Spleen (tissue), 11 donors: ENCODE measurements around the gene PCDHGB3. TPM values are rescaled to one million over a fixed set of nuclear protein-coding genes. Genes with fewer than 3 reads are reported as not detected.
A peak's percentile ranks its signal among the peaks of the same experiment; 100 is the strongest.

ENCODE experiments used
- DNase-seq: peaks from one replicate; pipeline ENCODE4 v3.0.0-alpha.2; 2020
- H3K27ac ChIP-seq, 8 donors: fragments of 200-600 bp; sonication (generic) in 7 of 8; 1 replicate in 4 of 8; 2 replicates in 4 of 8; pipeline versions ENCODE4 v1.5.0 to v1.8.0; 2016 to 2021; ENCODE audit warnings: inconsistent platforms in 4 of 8, mild to moderate bottlenecking in 4 of 8, moderate library complexity in 1 of 8
- H3K27me3 ChIP-seq, 7 donors: fragments of 200-600 bp; sonication (generic) in 6 of 7; replicated peaks in 1 of 7; 1 replicate in 4 of 7; 2 replicates in 3 of 7; pipeline versions ENCODE4 v1.5.0 to v1.8.0; 2016 to 2021; ENCODE audit warnings: inconsistent platforms in 3 of 7, mild to moderate bottlenecking in 1 of 7
- H3K36me3 ChIP-seq, 6 donors: fragments of 200-600 bp; sonication (generic) in 5 of 6; 1 replicate in 4 of 6; 2 replicates in 2 of 6; pipeline versions ENCODE4 v1.5.0 to v1.8.0; 2016 to 2021; ENCODE audit warnings: inconsistent platforms in 2 of 6
- H3K4me1 ChIP-seq, 6 donors: fragments of 200-600 bp; sonication (generic) in 5 of 6; 1 replicate in 3 of 6; 2 replicates in 3 of 6; pipeline versions ENCODE4 v1.5.0 to v1.8.0; 2016 to 2021; ENCODE audit warnings: inconsistent platforms in 3 of 6
- H3K4me3 ChIP-seq, 8 donors: fragments of 200-600 bp; sonication (generic) in 7 of 8; 1 replicate in 4 of 8; 2 replicates in 4 of 8; pipeline versions ENCODE4 v1.5.0 to v1.8.0; 2016 to 2021; ENCODE audit warnings: inconsistent platforms in 4 of 8, mild to moderate bottlenecking in 4 of 8, moderate library complexity in 2 of 8
- H3K9me3 ChIP-seq, 8 donors: fragments of 200-600 bp; sonication (generic) in 7 of 8; 1 replicate in 4 of 8; 2 replicates in 4 of 8; pipeline versions ENCODE4 v1.5.0 to v1.8.0; 2016 to 2021; ENCODE audit warnings: inconsistent platforms in 4 of 8
- POLR2A ChIP-seq, 3 donors: fragments of 450-650 bp; IDR thresholded peaks; one replicate each; pipeline ENCODE4 v1.5.1; 2017; ENCODE audit warnings: antibody characterized with exemption in 3 of 3, mild to moderate bottlenecking in 1 of 3
- POLR2AphosphoS5 ChIP-seq, 3 donors: sonication (generic); formaldehyde crosslinking; IDR thresholded peaks; one replicate each; pipeline ENCODE4 v1.5.1; 2017; ENCODE audit warnings: antibody characterized with exemption in 3 of 3
- WGBS, 5 donors: extraction: QIAGEN DNeasy Blood & Tissue Kit in 3 of 5; methylation state at CpG; one replicate each; pipeline versions ENCODE4 v1.1.5 to v1.1.7; 2013 to 2018; 5-methylcytosine and 5-hydroxymethylcytosine counted together
- intact Hi-C: fragments of 100-400 bp; cut with DNase I; formaldehyde crosslinking; loops from one replicate; pipeline ENCODE4 v1.15.0; 2023; ENCODE audit warnings: low total_unique reads
- polyA plus RNA-seq, 3 donors: library from polyadenylated mRNA; stranded (reverse); fragments of 200-250 nt; gene quantifications; one replicate each; pipeline ENCODE4 v1.2.1, GENCODE V29; 2013
- total RNA-seq, 7 donors: library from RNA; depleted of rRNA in 3 of 7; stranded (reverse); fragments of >200 nt in 3 of 7; fragmentation: NEBNext Ultra II Directional in 4 of 7; extraction: Animal tissue kit (Norgen Biotek cat#: 25700) in 4 of 7; gene quantifications; one replicate each; pipeline versions ENCODE4 v1.1.0 to v1.2.1, GENCODE V29; 2016 to 2021
- TF ChIP-seq, protein P1 (sequence below), 11 experiments: fragments of 200-600 bp in 7 of 11; fragments of 450-650 bp in 4 of 11; sonication (generic) in 4 of 11; IDR thresholded peaks in 8 of 11; conservative IDR thresholded peaks in 3 of 11; 1 replicate in 7 of 11; 2 replicates in 4 of 11; pipeline versions ENCODE4 v1.4.0 to v1.8.0; 2016 to 2021; ENCODE audit warnings: antibody characterized with exemption in 11 of 11, inconsistent platforms in 4 of 11, mild to moderate bottlenecking in 1 of 11
- donor health status: healthy with polysubstance abuse.
- donor health status: DM: no; HTN: no; CAD: no; lungs with moderate emphysema.
- donor health status: DM: no; HTN: no; CAD: no.
- donor health status: Bipolar disorder and iron deficiency.
- donor health status: healthy.
- donor health status: DM: no; HTN: no; CAD: no.
- donor health status: DM: yes; HTN: yes; CAD: no.

Gene PCDHGB3
- total and polyA plus RNA-seq, 10 donors = 0.06 to 5.0 (median 3.8) TPM

DNA sequence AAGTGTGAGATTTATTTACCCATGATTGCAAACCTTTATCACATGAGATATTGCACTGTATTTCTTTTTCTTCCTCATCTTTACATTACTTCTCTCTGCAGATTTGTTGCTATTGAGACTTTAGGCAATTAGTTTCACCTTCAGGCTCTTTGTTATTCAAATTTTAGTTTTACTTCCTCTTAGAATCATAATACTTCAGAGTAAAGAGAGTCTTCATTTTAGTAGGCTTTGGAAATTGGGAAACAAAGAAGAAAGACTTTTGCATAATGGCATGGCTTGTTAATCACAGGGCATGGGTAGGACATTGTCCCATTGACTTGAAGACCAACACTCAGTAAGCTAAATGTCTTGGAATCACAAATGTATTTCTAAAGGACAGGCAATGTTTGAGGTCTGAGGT lies 7.3 kb upstream of the PCDHGB3 start:
- Histone ChIP-seq H3K27ac (no peak overlapping the region), H3K4me1 (no peaks in the 10 kb centered on the region), H3K9me3 (peaks cover 0 to 99% (median 98%) of the 10 kb centered on the region in 8 donors), H3K27me3 (peaks cover 0 to 94% (median 30%) of the 10 kb centered on the region in 7 donors), H3K4me3 (no peak overlapping the region), H3K36me3 (peaks cover 0 to 7% (median 0%) of the 10 kb centered on the region in 6 donors)
- DNase-seq = no peak
- TF ChIP-seq POLR2AphosphoS5 (IDR thresholded peaks at IDR 0.05) (no peak), POLR2A (IDR thresholded peaks at IDR 0.05) (no peak)
- TF ChIP-seq, protein P1, sequence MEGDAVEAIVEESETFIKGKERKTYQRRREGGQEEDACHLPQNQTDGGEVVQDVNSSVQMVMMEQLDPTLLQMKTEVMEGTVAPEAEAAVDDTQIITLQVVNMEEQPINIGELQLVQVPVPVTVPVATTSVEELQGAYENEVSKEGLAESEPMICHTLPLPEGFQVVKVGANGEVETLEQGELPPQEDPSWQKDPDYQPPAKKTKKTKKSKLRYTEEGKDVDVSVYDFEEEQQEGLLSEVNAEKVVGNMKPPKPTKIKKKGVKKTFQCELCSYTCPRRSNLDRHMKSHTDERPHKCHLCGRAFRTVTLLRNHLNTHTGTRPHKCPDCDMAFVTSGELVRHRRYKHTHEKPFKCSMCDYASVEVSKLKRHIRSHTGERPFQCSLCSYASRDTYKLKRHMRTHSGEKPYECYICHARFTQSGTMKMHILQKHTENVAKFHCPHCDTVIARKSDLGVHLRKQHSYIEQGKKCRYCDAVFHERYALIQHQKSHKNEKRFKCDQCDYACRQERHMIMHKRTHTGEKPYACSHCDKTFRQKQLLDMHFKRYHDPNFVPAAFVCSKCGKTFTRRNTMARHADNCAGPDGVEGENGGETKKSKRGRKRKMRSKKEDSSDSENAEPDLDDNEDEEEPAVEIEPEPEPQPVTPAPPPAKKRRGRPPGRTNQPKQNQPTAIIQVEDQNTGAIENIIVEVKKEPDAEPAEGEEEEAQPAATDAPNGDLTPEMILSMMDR (IDR thresholded peaks at IDR 0.05 in 8 of 11, conservative IDR thresholded peaks at IDR 0.05 in 3 of 11) = no peak
- intact Hi-C loops = no loop called here

GRCh38 chr5:141363952-141364660 lies 5.9 kb upstream of the PCDHGB3 start, which contains the start of gene PCDHGA5:
Gene PCDHGA5, plus strand, starts transcription at chr5:141364162. Its CDS starts 169 bp downstream, at chr5:141364331.
- peaks cover 0 to 7% (median 0%) of the 10 kb centered on the region in 6 donors for H3K36me3 ChIP-seq
- peak within 1 kb of the TSS in 1 of 8 donors; percentile 22 for H3K4me3 ChIP-seq
- H3K9me3 ChIP-seq = peaks cover 0 to 100% (median 95%) of the 10 kb centered on the region in 8 donors
- WGBS, 5 donors = 23 to 33% (median 27%) methylated on average over 34 of the region's 34 CpGs
- intact Hi-C loops = no loop called here
- H3K27ac ChIP-seq = no peak within 1 kb of the TSS
- peaks cover 0 to 95% (median 30%) of the 10 kb centered on the region in 7 donors for H3K27me3 ChIP-seq
- no peak for TF ChIP-seq POLR2AphosphoS5 (IDR thresholded peaks at IDR 0.05)
- TF ChIP-seq POLR2A (IDR thresholded peaks at IDR 0.05) = no peak
- TF ChIP-seq, protein P1 (IDR thresholded peaks at IDR 0.05 in 8 of 11, conservative IDR thresholded peaks at IDR 0.05 in 3 of 11) = no peak
- H3K4me1 ChIP-seq = no peaks in the 10 kb centered on the region
- DNase-seq = no peak

- Histone ChIP-seq H3K9me3 (peaks cover 0 to 100% (median 95%) of the 10 kb centered on the region in 8 donors), H3K4me3 (no peak overlapping the region), H3K27me3 (peaks cover 0 to 97% (median 30%) of the 10 kb centered on the region in 7 donors), H3K27ac (no peak overlapping the region), H3K36me3 (peaks cover 0 to 7% (median 0%) of the 10 kb centered on the region in 6 donors), H3K4me1 (no peaks in the 10 kb centered on the region)
- no peak for DNase-seq
- WGBS, 5 donors = 30 to 48% (median 36%) methylated on average over 22 to 46 of the region's 46 CpGs
- intact Hi-C loops = no loop called here
- TF ChIP-seq POLR2A (IDR thresholded peaks at IDR 0.05) = no peak
- TF ChIP-seq, protein P1 (IDR thresholded peaks at IDR 0.05 in 8 of 11, conservative IDR thresholded peaks at IDR 0.05 in 3 of 11) = no peak
Observed at GRCh38 chr5:141366016-141366896, 3.8 kb upstream of the PCDHGB3 start.
